ENCODE data around the gene ULBP3.

Gene ULBP3

DNA sequence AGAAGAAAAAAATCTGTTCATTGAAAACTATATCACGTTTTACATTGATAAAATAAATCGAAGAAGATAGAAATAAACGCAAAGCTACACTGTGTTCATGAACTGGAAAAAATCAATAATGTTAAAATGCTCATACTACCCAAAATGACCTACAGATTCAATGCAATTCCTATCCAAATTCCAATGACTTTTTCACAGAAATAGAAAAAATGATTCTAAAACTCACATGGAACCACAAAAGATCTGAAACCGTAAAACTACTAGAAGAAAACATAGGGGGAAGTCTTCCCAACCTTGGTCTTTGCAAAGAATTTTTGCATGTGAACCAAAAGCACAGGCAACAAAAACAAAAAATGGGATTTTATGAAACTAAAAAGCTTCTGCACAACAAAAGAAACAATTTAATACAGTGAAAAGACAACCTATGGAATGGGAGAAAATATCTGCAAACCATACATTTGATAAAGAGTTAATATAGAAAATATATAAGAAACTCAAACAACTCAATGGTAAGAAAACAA, 33.9 kb upstream of the ULBP3 start:
- no peak overlapping the region for H3K4me3 ChIP-seq (ENCODE audit: low read length)
- DNase-seq (ENCODE audit: low read depth): no peak
- TF ChIP-seq, protein P1, sequence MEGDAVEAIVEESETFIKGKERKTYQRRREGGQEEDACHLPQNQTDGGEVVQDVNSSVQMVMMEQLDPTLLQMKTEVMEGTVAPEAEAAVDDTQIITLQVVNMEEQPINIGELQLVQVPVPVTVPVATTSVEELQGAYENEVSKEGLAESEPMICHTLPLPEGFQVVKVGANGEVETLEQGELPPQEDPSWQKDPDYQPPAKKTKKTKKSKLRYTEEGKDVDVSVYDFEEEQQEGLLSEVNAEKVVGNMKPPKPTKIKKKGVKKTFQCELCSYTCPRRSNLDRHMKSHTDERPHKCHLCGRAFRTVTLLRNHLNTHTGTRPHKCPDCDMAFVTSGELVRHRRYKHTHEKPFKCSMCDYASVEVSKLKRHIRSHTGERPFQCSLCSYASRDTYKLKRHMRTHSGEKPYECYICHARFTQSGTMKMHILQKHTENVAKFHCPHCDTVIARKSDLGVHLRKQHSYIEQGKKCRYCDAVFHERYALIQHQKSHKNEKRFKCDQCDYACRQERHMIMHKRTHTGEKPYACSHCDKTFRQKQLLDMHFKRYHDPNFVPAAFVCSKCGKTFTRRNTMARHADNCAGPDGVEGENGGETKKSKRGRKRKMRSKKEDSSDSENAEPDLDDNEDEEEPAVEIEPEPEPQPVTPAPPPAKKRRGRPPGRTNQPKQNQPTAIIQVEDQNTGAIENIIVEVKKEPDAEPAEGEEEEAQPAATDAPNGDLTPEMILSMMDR (conservative IDR thresholded peaks at IDR 0.05; ENCODE audit: low read depth, low read length): no peak

DNA sequence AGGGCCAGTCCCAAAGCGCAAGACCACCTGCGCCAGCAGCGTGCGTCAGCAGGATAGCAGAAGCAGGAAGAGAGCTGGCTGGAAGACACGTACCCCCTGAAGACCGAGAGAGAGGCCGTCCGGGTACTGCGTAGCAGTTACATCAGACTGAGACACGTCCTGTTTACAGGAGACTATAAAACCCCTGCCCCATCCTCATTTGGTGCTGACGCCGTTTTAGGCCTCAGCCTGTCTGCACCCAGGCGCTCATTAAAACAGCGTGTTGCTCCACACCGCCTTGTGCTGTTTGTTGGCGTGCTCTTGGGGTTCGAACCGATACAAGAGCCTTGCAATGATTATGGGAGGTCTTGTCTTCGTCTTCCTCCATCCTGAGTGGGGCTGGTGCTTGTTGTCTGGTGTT, 31.8 kb upstream of the ULBP3 start:
- TF ChIP-seq, protein P1 (conservative IDR thresholded peaks at IDR 0.05; ENCODE audit: low read depth, low read length): no peak
- H3K4me3 ChIP-seq (ENCODE audit: low read length): no peak overlapping the region
- no peak for DNase-seq (ENCODE audit: low read depth)

DNA sequence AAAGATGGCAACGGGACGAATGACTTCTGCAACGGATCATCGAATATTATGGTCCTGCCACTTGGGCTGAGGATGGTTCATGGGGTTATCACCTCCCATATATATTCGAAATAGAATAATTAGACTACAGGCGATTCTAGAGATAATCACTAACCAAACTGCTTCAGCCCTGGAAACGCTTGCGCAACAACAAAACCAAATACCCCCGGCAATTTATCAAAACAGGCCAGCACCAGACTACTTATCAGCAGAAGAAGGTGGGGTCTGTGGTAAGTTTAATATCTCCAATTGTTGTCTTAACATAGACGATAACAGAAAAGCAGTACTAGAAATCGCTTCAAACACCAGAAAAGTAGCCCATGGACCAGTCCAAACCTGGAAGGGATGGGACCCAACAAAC, 31.0 kb upstream of the ULBP3 start:
- no peak for DNase-seq (ENCODE audit: low read depth)
- H3K4me3 ChIP-seq (ENCODE audit: low read length): no peak overlapping the region
- TF ChIP-seq, protein P1 (conservative IDR thresholded peaks at IDR 0.05; ENCODE audit: low read depth, low read length): no peak

DNA sequence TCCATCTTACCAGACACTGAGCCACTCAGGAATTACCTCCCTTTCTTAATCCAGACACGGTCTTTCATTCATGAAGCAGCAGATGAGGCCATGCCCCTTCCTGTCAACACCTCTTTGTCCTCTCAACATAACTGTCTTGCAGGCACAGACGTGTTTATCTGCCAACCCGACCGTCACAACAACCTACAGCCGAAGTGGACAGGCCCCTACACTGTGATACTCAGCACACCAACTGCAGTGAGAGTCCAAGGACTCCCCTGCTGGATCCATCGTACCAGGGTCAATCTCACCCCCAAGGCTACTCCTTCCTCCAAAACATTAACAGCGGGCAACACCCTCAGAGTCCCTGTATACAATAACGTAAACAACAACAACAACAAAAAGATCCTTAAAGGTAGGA, 30.6 kb upstream of the ULBP3 start:
- TF ChIP-seq, protein P1 (conservative IDR thresholded peaks at IDR 0.05; ENCODE audit: low read depth, low read length): no peak
- H3K4me3 ChIP-seq (ENCODE audit: low read length): no peak overlapping the region
- no peak for DNase-seq (ENCODE audit: low read depth)

DNA sequence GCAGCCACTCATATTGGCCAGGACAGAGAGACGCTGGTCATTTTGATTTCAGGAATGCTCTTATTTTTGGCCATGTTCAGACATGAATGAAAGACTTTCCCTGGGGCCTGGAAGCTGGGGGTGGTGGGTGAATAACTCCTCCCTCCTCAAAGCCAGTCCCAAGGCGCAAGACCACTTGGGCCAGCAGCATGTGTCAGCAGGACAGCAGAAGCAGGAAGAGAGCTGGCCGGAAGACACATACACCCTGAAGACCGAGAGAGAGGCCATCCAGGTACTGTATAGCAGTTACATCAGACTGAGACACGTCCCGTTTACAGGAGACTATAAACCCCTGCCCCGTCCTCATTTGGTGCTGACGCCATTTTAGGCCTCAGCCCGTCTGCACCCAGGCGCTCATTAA, 29.2 kb upstream of the ULBP3 start:
- TF ChIP-seq, protein P1 (conservative IDR thresholded peaks at IDR 0.05; ENCODE audit: low read depth, low read length): no peak
- DNase-seq (ENCODE audit: low read depth): no peak
- no peak overlapping the region for H3K4me3 ChIP-seq (ENCODE audit: low read length)

DNA sequence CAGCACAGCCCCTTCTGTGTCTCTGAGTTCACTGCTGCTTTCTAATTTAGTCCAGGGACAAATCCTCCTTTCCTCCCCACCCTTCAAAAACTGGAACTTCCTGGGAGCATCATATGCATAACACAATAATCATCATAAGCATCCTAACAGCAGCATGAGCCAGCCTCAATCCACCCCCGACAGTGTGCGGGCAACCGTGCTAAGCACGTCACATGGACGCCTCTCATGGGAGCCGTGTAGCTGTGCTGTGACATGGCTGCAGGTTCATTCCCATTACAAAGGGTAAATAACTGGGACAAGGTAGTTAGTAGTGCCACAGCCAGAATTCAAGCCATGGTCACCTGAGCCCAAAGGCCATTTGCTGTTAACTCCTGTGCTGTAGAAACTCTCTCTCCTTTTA, 24.5 kb upstream of the ULBP3 start:
- no peak for DNase-seq (ENCODE audit: low read depth)
- TF ChIP-seq, protein P1 (conservative IDR thresholded peaks at IDR 0.05; ENCODE audit: low read depth, low read length): no peak

DNA sequence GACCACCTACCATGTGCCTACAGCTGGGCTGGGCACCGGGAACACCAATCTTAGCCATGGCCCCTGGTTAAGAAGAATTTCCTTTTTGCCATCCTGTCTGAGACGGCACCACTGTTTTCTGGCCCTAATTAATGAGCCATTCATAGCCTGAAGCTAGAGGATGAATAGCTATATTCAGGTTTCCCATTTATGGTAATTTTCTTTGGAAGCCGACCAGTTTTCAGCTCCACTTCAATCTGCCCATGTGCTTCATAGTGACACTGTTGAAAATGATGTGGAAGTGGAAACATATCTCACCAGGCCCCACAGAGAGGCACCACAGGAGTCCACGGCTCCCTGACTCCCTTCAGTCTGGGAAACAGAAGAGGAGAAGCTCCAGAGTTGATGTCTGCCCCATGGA, 22.6 kb upstream of the ULBP3 start:
- TF ChIP-seq, protein P1 (conservative IDR thresholded peaks at IDR 0.05; ENCODE audit: low read depth, low read length): no peak
- H3K4me3 ChIP-seq (ENCODE audit: low read length): no peak overlapping the region
- DNase-seq (ENCODE audit: low read depth): no peak

More for the DNA sequence above, 24.5 kb upstream of the ULBP3 start:
- H3K4me3 ChIP-seq (ENCODE audit: low read length): no peak overlapping the region
